ENCODE results near the gene ZNHIT1.
A peak's percentile ranks its signal among the peaks of the same experiment; 100 is the strongest.

The ZNHIT1 gene

GRCh38 chr7:101217388-101218235, at the start of gene ZNHIT1, which contains the start of gene PLOD3:
ZNHIT1 (plus strand) TSS chr7:101218165; CDS start chr7:101218196, 31 bp downstream.
PLOD3 (minus strand) TSS chr7:101217581; CDS start chr7:101217274, 307 bp downstream.
- DNase-seq (ENCODE audit: low spot score) = peak; percentile 98

DNA sequence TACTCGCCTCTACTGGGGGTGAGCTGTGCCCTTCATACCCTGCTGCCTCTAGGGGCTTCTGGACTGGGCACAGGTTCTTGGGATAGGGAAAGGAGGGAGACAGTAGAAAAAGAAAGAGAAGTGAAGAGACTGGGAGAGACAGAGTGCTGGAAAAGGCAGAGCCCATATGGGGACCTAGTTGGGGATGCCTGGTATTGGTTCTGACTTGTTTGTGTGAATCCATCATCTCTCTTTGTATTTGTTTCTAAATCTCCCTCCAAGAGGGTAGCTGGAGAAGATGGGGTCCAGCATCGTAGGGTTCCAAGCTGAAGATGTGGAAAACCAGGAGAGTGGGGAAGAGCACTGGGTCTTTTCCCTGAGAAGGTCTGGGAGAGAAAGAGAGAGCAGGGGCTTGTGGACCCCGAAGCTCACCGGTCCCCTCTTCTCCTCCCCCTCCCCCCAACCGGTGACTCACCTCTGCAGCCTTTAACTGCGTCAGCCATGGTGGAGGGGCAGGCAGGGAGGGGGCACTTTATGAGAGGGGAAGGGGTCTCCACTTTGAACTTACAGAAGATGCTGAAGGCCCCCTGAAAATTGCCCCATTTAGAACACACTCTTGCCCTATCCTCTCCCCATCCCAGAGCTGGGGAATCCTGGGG, 49.4 kb upstream of the ZNHIT1 start:
- DNase-seq (ENCODE audit: low spot score) = no peak

DNA sequence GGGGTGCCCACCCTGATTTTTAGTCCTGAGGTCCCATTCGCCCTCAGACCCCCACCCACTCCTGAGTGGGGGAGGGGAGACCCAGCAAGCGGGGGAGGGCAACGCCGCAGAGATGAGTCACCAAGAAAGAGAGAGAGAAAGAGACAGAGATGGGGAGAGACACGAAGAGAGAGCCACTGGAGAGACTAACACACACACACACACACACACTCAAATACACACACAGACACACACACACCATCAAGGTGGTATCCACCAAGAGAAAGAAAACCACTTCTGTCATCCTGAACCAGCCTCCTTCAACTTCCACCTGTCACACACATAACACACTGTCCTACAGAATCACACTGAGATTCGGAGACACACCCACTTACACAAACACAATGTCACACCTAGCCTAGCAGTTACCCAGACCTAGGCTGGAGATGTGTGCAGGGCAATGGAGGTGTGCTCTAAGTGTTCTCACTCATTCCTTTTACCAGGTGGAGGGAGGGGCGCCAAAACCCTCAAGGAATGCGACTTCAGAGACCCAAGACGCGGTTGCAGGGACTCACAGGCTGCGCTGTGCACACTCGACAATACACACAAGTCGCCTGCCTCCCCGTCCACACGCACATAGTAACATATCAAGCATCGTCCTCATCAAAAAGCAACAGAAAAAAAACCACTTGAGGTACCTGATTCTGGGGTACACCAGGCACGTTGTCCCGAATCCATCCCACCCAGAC, 48.7 kb upstream of the ZNHIT1 start:
- no peak for DNase-seq (ENCODE audit: low spot score)

DNA sequence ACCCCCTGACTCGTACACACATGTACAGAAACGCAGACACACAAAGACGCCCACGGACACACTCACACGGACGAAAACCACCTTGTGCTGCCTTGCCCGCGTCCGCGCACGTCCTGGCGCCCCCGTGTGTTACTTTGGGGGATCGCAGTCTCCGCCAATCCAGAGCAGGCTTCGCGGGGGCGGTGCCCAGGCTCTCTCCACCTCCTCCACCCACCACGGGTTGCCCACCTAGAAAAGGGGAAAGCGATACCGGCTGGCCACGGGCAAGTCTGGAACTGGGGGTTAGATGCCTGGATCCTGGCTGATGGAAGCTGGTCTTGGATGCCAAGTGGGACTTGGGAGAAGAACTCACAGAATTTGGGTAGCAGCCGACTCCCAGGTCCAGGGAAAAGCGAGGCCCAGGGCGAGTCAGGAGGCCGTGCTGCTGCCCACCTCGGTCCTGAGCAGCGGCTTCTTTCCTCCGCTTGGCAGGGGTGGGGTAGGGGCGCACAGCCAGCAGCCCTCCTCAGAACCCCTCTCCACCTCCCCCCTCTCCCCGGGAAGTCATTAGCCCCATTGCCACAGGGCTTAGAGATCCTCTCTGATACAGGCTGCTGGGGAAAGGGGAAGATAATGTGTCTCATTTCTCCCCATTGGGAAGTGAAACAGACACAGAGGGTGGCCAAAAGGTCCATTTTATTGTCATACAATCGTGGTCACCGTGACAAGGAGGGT, 48.0 kb upstream of the ZNHIT1 start:
- DNase-seq (ENCODE audit: low spot score) = peak; percentile 82

DNA sequence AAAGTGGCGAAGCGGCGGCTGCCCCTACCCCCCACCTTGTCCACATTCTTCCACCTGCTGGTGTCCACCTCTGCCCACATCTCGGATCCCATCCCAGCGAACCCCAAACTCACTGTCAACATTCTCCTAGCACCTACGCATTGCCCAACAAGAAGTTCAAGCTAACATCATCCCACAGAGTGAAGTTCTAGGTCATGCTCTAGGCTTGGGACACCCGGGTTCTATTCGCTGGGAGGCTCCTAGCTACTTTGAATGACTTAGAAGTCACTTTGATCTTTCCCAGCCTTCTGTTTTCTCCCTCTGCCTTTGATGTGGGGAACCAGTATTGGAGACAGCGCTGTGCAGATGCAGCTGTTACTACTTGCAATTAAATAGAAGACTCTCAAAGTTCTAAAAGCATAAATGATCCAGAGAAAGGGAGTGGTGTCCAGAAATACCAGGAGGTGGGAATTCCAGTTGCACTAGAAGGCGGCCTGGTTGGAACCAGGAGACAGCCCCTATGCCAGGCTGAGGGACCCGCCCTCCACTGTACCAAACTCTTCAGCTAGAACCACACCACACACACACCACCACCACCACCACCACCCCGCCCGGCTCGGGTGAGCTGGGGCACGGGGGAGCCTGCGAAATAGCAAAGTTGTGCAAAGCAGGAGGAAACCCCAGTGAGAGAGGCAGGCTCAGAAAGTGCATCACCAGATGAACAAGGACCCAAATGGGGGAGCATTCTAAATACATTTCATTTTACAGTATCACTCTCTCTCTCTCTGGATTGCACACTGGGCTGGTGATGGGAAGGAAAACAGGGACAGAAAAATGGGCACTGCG, 47.1 kb upstream of the ZNHIT1 start:
- no peak for DNase-seq (ENCODE audit: low spot score)

- no peak for DNase-seq (ENCODE audit: low spot score)
These were observed 46.5 kb upstream of the ZNHIT1 start for GRCh38 chr7:101171442-101171837.

DNA sequence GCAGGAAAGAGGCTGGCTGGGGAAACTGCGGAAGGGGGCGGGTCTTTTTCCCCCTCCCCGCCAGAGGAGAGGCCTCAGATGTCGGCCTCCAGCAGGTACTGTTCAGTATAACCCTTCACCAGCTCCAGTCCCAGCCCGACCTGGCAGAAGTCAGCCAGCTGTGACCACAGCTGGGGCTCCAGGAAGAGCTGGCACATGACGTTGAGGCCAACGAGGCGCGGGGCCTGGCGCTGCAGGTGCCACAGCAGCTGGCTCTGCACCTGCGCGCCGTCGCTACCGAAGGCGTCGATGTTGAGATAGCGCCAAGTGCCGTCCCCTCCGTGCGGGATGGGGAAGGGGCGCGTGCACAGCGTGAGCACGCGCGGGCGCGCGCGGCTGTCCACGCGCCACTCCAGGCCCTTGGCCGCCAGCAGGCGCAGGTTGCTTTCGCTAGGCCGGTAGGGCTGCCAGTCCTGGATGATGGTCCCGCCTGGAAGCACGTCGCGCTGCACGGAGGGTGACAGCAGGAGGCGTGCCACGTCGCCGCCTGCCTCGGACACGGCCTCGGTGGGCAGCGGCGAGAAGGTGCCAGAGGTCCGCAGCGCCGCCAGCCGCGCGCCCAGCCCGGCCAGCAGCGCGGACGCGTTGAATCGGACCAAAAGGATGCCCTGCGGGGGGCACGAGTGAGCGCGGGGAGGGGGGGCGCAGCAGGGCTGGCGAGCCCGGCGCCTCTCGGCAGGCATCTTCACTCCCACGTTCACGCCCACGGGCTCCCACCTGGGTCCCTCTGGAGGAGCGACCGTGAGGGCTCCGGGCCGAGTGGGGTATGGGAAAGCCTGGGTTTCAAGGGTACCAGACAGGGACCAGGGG, 45.7 kb upstream of the ZNHIT1 start:
- DNase-seq (ENCODE audit: low spot score) = no peak

- no peak for DNase-seq (ENCODE audit: low spot score)
These were observed 44.9 kb upstream of the ZNHIT1 start for GRCh38 chr7:101172854-101173751.

DNA sequence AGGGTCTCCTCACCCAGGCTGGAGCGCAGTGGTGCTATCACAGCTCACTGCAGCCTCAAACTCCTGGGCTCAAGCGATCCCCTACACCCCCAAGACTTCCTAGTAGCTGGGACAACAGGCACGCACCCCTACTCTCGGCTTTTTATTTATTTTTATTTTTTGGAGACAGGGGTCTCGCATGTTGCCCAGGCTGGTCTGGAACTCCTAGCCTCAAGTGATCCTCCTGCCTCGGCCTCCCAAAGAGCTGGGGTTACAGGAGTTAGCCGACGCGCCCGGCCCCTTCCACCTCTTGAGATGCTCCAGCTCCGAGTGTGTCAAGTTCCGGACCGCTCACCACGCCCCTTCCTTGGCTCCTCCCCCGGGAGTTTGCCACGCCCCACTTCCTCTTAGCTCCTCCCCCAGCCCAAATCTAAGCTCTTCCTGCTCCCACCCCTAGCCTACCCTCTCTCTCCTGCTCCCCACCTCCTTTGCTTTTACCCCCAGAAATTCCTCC, 44.2 kb upstream of the ZNHIT1 start:
- DNase-seq (ENCODE audit: low spot score) = peak; percentile 60

DNA sequence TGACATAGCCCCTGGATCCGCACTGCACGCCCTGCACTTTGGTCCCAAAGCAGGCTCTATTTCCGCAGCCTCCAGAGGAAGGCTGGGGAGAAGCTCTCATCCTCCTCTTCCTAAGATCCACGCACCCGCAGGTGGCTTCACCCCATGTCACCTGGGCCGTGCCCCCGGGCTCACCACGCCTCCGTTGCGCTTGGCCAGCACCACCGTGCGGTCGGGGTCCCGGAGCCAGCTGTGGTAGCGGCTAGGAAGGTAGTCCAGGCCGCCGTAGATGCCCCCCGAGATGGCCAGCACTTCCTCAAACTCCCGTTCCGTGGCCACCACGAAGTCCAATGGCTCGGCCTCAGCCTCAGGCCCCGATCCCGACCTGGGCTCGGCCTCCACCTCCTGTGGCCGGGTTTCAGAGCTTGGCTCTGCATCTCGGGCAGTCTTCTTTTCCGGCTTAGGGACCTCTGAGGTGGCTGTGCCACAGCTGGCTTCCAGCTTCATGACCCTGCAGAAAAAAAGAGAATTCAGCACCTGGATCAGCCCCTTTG, 43.6 kb upstream of the ZNHIT1 start:
- DNase-seq (ENCODE audit: low spot score) = no peak

GRCh38 chr7:101175664-101176063, 42.3 kb upstream of the ZNHIT1 start:
- DNase-seq (ENCODE audit: low spot score) = no peak

GRCh38 chr7:101177644-101178043, 40.3 kb upstream of the ZNHIT1 start:
- DNase-seq (ENCODE audit: low spot score) = no peak

DNA sequence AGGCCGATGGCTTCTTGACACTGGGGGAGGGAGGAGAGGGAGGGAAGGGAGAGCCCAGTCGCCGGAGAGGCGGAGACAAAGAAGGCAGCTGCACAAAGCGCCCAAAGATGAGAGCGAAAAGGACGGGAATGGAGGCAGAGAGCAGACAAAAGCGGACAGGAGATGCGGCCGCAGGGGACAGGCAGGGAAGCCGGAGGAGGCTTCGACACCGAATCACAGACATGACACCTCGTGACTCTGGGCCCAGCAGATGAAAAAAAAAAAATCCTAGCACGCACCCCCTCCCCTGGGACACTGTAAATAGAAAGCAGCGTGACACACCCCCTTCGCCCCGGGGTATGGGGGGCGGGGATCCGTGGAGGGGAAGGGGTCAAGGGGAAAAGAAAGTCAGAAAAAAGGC, 38.8 kb upstream of the ZNHIT1 start:
- DNase-seq (ENCODE audit: low spot score) = no peak

- DNase-seq (ENCODE audit: low spot score) = no peak
These were observed 38.3 kb upstream of the ZNHIT1 start for GRCh38 chr7:101179713-101180112.

- no peak for DNase-seq (ENCODE audit: low spot score)
These were observed 37.7 kb upstream of the ZNHIT1 start, which contains the start of gene NAT16 for GRCh38 chr7:101180130-101180755. NAT16 (minus strand) TSS chr7:101180293; CDS start chr7:101174807, 5,486 bp downstream.

GRCh38 chr7:101185258-101185839, 32.6 kb upstream of the ZNHIT1 start:
- no peak for DNase-seq (ENCODE audit: low spot score)

GRCh38 chr7:101186194-101186593, 31.8 kb upstream of the ZNHIT1 start:
- DNase-seq (ENCODE audit: low spot score) = no peak
